GM21723 (cell line): ENCODE data around the gene TNFSF8.

ENCODE experiments used
- ATAC-seq: cut with Tn5 transposase; IDR thresholded peaks from one replicate; pipeline ENCODE4 v1.9.1; 2021; ENCODE audit warnings: mild to moderate bottlenecking, moderate library complexity; ENCODE audit not compliant: unreplicated experiment

The TNFSF8 gene

DNA sequence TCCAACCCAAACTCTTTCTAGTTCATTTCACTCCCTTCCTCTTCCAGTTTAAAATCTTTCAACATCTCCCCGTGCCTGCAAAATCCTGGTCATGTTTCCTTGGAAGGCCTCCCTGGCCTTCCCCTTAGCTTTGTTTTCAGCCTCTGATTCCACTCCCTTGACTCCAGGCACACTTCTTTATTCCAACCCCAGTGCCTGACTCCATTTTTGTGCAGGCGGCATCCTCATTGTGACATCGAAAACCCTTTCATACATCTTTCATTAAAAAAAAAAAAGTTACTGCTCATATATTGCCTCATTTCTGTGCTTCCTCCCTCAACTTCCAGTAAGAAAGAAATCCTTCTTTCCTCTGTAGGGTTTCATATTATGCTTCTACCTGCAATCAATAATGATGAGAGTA lies 7.1 kb upstream of the TNFSF8 start:
- no peak for ATAC-seq

DNA sequence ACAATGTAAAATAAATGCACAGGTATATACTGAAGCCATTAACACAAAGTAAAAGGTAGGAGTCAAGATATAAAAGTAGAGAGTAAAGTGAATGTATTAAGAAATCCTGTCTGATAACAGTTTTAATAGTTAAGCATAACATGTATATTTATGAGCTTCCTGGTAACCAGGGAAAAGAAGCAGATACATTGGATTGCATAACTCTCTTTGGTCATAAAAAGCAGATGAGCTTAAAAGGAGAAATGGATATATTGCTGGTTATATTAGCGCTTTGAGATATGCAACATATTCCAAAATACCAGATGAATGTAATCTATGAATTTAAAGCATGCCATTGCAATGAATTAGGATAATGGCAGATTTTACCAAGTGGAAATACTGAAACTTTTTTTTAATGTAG lies 6.2 kb upstream of the TNFSF8 start:
- ATAC-seq = no peak

DNA sequence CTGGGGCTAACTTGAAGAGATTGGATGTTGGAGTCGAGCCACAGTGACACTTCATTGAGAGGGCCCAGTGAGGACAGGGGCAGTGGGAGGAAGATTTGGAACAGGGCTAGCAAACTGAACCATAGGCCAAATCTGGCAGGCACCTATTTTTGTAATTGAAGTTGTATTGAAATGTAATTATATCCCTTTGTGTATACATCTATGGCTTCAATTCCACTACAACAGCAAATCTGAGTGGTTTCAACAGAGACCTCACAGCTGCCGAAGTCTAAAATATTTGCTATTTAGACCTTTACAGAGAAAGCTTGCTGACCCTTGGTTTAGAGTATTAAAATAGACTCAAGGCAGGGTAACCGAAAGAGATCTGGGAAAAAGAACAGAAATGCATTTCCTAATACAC lies 4.7 kb upstream of the TNFSF8 start:
- ATAC-seq = no peak

DNA sequence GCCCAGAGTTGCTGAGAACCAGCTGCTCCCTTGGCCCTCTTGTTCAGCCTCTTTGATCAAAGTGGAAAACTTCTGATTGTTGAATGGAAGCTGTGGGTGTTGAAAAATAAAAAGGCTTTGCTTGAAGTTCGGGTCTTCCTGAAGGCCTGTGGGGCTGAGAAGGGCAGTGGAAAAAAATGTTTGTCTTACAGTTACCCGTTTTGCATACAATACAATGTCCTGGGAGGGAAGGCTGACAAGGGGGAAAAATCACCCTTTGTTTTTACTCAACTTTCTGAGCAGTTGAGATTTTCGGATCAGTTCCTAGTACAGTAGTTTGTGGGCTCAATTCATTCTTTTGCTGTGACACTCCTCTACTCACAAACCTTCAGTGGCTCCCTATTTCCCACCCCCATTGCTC lies 2.1 kb upstream of the TNFSF8 start:
- ATAC-seq = no peak

DNA sequence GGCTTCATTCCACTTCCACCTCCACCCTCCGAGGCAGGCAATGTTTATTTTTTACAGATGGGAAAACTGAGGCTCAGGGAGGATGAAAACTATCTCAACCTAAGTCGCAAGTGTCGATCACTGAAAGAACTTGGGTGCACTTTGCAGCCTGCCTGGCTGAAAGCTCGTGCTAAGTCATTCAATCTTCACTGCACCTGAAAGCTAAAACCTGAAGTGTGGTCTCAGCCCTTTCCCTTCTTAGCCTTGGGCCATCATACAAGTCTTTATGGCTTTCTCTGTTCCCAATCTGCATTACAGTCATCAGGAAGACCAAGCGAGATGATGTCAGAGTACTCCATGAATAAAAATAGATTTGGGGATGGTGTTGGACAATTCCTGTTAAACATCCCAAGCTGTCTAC lies 1.0 kb upstream of the TNFSF8 start:
- ATAC-seq = no peak

DNA sequence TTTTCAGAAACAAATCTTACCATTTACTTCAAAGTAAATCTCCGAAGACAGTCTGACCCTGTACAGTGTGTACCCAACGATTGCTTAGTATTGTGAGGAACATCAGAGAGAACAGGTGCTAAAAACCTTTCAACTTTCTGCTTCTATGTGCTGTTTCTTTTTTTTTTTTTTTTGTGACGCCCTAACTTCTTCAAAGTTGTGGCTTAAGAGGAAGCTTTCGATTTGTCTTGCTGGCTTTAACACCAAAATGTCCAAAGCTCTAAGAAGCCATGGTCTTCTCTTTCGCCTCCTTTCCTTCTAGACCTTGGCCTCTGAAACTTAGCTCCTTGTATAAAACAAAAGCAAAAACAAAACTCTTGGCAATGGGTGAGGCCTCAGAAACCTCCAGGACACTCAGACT lies 1.2 kb downstream of the TNFSF8 start:
- ATAC-seq = no peak

DNA sequence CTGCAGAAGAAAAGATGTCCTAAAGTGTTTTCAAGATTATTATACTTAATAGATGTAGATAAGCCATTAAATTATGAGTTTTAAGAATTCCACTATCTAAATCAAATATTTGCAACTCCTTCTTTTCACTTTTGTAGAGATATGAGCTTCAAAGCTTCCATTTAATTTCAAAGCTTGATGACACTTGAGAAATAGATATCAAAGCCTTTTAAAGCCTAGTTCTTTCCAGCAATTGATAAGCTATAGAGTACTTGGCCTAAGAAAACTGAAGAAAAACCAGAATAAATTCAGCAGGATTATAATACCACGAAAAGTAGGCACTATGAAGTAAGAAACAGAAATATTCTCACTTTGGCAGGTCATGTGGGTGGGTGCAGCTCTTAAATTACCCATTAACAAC lies 1.7 kb downstream of the TNFSF8 start:
- no peak for ATAC-seq

DNA sequence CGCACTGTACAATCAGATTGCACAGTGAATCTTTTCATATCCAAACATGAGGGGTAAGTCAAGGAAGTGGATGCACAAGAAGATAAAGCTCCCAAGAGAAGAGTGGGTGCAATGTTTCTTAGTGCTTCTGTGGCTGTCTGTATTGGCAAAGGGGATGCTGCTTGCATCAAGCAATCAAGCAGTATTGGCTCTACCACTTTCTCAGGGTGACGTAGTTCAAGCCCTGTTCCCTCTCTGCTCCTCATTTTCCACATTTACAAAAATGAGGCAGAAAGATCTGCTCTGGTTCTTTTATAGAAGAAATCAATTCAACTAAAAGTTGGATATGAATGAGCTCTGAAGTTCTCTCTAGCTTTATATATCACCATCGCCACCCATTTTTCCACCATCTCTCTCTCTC lies 2.3 kb downstream of the TNFSF8 start:
- ATAC-seq = no peak

DNA sequence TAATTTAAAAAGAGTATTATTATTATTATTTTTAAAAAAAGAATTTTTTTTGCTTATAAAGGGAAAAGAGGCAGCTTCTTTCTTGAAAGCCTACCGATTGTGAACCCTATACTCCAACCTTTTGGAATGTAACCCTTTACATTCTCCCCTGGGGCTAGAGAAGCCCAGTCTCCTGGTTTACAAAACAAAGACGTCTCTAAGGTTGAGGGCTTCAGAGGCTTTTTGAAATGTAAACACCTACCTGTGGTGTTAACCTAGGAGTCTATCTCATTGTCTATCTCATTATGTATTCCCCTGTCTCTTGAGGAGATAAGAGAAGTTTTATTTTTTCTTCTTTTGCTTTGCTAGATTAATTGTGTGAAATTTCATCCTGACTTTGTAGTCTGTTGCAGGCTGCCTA lies 4.7 kb downstream of the TNFSF8 start:
- no peak for ATAC-seq

DNA sequence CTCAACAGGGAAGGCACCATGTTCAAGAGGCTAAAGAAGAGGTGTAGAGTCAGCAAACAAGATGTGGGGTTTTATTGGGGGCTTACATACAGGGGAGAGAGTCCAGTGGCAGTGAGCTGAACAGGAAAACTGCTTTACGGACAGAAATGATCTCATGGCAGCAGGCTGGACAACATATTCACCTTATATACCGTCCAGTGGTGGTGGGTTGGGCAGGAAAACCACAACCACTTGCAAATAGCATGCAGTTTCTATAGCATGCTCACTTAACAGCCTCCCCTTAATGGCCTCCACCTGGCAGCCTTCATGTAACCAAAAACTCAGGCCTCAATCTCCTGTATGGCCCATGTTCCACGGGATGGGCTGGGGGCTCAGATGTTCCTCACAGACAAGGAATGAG lies 5.4 kb downstream of the TNFSF8 start:
- ATAC-seq = no peak

DNA sequence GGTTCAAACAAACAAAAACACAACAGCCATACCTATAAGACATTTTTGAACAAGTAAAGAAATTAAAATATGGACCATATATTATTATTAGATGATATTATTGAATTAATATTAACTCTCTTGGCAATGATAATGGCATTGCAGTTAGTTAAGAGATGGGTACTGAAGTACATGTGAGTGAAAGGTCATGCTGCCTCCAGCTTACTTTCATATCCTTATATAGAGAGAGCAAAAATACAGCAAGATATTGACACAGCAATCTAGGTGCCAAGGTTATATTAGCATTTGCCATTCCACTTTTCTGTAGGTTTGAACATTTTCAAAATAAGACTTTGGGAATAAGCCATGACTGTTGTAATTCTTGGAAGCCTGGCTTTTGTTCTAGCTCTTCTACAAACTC lies 6.1 kb downstream of the TNFSF8 start:
- ATAC-seq = no peak

DNA sequence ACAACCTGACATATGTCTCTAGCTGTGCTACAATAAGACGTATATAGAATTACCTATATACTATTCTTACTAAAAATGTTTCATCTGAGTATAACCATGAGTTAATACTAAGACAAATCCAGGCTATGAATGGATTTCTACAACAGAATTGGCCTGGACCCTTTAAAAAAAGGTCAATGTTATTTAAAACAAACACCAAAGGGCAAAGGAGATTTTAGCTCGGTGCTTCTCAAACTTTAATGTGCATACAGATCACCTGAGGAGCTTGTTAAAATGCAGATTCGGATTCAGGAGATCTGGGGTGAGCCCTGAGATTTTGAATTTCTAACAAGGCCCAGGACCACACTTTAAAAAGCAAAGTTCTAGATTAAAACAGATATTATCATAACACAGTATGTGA lies 6.5 kb downstream of the TNFSF8 start:
- no peak for ATAC-seq

DNA sequence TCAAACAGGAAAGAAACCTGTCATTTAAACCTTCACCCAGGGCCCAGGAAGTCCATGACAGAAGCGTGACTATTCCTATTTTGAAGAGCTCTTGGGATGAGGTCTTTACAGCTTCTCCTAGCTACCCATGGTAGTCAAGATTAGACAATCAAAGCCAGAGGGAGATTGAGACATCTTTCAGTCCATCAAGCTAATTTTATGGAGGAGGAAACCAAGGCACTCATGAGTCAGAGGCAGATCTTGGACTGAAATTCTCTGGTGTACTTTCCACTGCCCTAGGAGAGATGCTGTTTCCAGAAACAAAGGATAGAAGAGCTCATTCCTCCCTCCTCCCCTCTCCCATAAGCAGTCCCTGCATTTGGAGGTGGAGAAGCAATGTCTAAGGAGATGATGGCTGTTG lies 9.2 kb downstream of the TNFSF8 start:
- ATAC-seq = no peak

DNA sequence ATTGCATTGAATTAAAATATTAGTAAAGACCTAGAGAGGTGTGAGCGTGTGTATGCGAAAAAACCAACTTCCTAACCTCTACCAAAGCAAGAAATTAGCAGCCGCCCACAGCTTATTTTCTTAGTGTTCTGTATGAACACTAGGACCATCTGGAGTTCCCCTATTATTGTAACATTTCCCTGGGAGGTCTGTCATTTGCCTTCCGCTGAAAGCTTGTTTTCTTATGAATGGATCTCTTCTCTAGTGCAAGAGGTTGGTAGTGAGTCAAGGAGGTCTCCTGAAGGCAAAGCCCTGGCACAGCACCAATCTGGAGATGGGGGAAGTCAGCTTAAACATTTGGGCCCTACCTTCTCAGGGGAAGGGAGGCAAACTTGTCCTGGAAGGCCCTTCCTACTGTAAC lies 10.8 kb downstream of the TNFSF8 start:
- ATAC-seq = no peak

DNA sequence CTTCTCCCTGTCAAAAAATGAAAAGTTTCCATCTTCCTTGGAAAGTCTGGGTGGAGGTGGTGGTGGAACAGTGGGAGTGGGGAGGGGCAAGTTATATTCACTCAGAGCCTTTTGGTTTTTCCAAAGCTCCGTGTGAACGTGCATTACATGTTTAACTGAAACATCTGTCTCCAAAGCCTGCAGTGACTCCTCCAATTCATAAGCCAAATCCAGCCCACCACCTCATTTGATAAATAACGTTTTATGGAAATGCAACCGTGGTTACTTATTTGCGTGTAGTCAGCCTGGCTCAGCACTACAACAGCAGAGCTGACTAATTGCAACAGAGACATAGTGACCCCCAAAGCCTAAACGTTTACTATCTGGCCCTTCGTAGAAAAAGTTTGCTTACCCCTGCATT lies 13.9 kb downstream of the TNFSF8 start:
- no peak for ATAC-seq

DNA sequence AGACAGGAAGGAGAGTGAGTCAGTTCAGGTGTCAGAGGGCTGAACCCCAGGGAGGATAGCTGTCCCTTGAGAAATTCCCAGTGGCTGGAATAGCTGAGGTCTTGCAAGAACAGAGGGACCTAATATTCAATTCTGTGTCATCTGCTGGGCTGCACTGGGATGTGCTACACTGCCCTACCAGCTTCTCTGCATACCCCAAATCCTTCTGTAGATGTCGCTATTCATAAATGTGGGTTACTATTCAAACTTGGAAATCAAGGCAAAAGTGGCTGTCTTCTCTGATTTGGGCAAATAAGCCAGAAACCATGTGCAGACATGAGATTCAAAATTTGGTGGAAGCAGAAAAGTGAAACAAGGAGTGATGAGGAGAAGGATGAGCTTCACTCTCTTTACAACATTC lies 16.3 kb downstream of the TNFSF8 start:
- ATAC-seq = no peak

DNA sequence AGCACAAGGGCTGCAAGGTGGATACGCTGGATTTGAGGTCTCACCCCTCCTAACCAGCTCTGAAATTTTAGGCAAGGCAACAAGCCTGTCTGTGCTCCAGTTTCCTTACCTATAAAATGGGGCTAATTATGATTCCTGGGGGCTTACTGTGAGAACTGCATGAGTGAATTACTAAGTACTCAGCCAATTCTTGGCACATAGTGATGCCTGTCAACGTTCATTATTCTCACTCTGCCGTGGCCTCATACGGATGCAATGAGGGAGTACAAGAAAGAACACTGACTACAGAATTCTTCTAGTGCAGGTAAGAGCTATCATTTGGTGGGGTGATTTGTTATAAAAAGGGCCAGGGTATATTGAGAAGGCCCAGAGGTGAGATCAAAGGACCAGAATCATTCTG lies 16.7 kb downstream of the TNFSF8 start:
- ATAC-seq = no peak

DNA sequence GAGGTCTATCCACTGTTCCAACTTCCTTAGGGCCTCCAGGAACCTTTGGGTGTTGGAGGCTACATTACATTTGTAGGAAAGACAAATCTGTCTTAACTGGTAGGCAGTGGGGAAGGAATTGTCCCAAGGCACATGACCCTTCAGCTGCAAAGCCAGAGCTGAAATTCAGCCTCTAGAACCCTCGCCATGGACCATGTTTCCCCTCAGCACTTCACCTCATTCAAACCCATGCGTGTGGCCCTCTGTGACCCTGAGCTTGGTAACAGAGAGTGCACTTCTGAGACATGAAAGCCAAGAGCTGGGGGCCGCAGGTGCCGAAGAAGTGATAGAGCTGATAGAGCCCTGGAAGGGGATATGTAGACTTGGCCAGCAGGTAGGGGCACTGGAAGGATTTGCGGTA lies 17.2 kb downstream of the TNFSF8 start:
- no peak for ATAC-seq

DNA sequence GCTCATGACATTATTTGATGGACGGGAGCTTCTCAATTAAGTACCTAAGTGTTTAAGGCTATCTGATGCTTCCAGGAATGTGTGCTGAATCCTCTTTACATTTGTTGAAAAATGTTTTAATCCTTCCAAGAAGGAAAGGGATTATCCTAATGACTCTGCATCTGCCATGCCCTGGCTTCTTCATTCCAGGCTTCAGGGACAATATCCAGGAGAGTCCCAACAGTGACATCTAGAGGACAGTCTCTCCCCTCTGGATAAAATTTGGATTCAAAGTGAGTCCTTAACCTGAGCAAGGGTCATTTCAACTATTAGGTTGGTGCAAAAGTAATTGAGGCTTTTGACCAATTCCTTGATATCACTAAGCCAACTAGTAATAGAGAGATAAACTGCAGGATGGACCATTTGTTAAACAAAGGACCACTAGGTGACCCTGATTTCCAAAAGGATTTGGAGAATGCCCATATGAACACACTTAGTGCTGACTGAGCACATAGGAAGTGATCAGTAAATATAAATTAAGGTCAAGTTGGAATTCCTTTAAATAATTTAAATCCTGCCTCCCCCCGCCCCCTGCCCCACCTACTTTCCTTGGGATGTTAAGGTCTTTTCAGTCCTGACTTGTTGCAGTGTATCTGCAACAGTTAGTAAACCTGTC lies 19.1 kb downstream of the TNFSF8 start:
- ATAC-seq = no peak

DNA sequence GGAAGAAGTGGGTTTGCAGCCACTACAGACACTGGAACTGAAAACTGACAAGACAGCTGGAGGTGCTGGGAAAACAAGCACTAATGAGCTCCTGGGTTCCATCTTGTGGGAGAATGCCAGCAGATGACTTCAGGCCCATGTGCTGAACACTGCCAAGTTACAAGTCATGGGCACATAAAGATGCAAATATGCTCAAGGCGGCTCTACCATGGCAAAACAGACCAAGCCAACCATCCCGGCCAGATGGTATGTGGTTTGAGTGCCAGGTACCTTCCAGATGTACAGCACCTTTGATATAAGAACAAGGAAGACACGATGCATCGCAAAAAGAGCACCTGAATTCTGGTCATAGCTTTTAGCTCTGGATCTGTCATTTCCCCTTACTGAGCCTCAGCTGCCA lies 19.9 kb downstream of the TNFSF8 start:
- ATAC-seq = no peak

DNA sequence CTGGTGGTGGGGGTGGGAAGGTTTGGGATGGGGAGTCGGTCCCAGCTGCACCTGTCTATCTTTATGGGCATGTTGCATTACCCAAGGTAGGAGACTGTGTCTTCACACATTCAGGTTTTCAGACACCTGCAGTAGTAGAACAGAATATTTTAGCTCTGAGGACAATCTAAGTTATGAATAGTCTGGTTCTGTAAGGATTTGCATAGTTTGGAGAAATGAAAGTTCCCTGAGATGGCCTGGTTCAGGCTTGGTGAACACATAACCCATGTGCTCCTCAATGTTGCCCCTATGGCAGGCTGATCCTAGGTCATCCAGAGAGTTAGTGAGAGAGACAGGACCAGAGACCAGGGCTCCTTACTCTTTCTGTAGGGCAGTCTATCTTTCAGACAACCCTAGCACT lies 20.7 kb downstream of the TNFSF8 start:
- ATAC-seq = no peak

DNA sequence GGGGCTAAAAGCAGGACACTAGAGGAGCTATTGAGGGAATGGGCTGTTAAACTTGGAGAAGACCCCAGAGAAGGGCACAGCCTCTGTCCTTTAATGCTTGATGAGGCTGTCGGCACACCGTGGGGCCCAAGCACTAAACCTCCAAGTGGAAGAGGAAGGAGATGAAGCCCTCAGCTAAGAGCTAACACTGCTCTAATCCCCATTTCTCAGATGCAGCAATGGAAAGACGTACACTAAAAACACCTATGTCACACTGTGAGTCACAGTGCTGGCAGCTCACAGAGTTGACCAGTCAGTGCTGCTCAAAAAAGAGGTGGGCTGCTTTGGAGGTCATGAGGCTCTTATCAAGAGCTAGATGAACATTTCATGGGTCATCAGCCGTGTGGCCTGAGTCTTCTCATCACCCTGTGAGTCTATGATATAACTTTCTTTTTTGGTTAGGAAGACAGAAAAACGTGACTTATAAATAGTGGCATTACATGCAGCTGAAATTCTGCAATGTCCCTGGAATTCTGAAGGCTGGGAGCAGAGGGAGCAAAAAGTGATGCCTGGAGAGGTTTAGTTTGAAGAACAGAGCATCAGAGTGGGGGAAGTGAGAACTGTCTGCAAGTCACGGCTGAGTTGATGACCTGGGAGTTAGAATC lies 21.5 kb downstream of the TNFSF8 start:
- no peak for ATAC-seq

DNA sequence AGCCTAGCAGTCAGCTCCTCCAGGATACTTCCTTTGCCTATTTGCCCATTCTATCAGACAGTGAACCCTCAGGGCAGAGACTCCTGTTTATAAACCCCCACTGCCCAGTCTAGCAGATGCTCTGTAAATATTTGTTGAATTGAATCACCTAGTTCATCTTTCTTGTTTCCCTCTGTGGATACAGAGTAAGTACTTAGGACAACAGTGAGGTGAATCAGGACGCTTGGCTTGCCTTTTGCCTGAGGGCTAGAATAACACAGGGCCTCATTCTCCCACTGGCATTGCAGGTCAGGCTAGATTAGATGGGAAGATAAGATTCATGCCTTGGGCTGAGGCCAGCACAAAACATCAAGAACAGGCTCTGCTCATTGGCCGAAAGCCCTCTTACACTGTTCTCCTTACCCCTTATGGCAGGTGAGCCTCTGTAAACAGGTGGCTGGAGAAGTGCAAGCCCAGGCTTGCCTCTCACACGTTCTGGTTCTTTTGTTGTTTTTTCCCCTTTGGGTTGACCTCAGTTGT lies 22.2 kb downstream of the TNFSF8 start:
- peak; percentile 58 for ATAC-seq
